Thyroid gland (tissue), 4 donors: ENCODE measurements around the gene INPP5A.

Experiments used
- POLR2A ChIP-seq, 2 donors: fragments of 450-650 bp; IDR thresholded peaks; one replicate each; pipeline ENCODE4 v1.6.1; 2017; ENCODE audit warnings: antibody characterized with exemption in 2 of 2, mild to moderate bottlenecking in 2 of 2, moderate library complexity in 1 of 2
- TF ChIP-seq, protein P1 (sequence below), 6 experiments: fragments of 200-600 bp in 3 of 6; fragments of 450-650 bp in 3 of 6; sonication (generic) in 3 of 6; IDR thresholded peaks; one replicate each; pipeline ENCODE4 v1.5.1; 2016 to 2019; ENCODE audit warnings: antibody characterized with exemption in 6 of 6, mild to moderate bottlenecking in 2 of 6, inconsistent platforms in 1 of 6, moderate library complexity in 1 of 6

GRCh38 chr10:132748135-132748534 lies 210.5 kb downstream of the INPP5A start:
- TF ChIP-seq, protein P1, sequence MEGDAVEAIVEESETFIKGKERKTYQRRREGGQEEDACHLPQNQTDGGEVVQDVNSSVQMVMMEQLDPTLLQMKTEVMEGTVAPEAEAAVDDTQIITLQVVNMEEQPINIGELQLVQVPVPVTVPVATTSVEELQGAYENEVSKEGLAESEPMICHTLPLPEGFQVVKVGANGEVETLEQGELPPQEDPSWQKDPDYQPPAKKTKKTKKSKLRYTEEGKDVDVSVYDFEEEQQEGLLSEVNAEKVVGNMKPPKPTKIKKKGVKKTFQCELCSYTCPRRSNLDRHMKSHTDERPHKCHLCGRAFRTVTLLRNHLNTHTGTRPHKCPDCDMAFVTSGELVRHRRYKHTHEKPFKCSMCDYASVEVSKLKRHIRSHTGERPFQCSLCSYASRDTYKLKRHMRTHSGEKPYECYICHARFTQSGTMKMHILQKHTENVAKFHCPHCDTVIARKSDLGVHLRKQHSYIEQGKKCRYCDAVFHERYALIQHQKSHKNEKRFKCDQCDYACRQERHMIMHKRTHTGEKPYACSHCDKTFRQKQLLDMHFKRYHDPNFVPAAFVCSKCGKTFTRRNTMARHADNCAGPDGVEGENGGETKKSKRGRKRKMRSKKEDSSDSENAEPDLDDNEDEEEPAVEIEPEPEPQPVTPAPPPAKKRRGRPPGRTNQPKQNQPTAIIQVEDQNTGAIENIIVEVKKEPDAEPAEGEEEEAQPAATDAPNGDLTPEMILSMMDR (IDR thresholded peaks at IDR 0.05), result no peak
- no peak for TF ChIP-seq POLR2A (IDR thresholded peaks at IDR 0.05)
